Uterus (tissue), 4 donors: Measurements from ENCODE around the gene SVOP. TPM values are rescaled to one million over a fixed set of nuclear protein-coding genes. Genes with fewer than 3 reads are reported as not detected.
"Not testable (repeated sequence)": the region's sequence is repeated elsewhere in the genome, so short reads cannot be mapped to it uniquely, and the experiment has no call there.

ENCODE experiments used
- DNase-seq, 2 donors: peaks; one replicate each; pipeline ENCODE4 v3.0.0-alpha.2; 2019 to 2020
- H3K27ac ChIP-seq, 2 donors: fragments of 200-600 bp; sonication (generic); 1 replicate in 1 of 2; 2 replicates in 1 of 2; pipeline ENCODE4 v1.5.1; 2016 to 2018
- H3K27me3 ChIP-seq, 2 donors: fragments of 200-600 bp; sonication (generic); one replicate each; pipeline ENCODE4 v1.5.1; 2018 to 2019; ENCODE audit warnings: control low read depth in 1 of 2
- H3K36me3 ChIP-seq, 2 donors: fragments of 200-600 bp; sonication (generic); one replicate each; pipeline ENCODE4 v1.5.1; 2019; ENCODE audit warnings: control low read depth in 1 of 2
- H3K4me1 ChIP-seq, 2 donors: fragments of 200-600 bp; sonication (generic); one replicate each; pipeline ENCODE4 v1.5.1; 2018 to 2019; ENCODE audit warnings: control low read depth in 1 of 2
- H3K4me3 ChIP-seq, 2 donors: fragments of 200-600 bp; sonication (generic); 1 replicate in 1 of 2; 2 replicates in 1 of 2; pipeline ENCODE4 v1.5.1; 2018 to 2019; ENCODE audit warnings: mild to moderate bottlenecking in 1 of 2
- H3K9me3 ChIP-seq, 2 donors: fragments of 200-600 bp; sonication (generic); one replicate each; pipeline ENCODE4 v1.5.1; 2019; ENCODE audit warnings: control low read depth in 1 of 2
- POLR2A ChIP-seq, 2 donors: fragments of 450-650 bp; IDR thresholded peaks; one replicate each; pipeline ENCODE4 v1.6.1; 2016; ENCODE audit warnings: antibody characterized with exemption in 2 of 2, mild to moderate bottlenecking in 1 of 2, moderate library complexity in 1 of 2
- intact Hi-C: fragments of 100-400 bp; cut with DNase I; formaldehyde crosslinking; loops from one replicate; pipeline ENCODE4 v1.15.1; 2023; ENCODE audit warnings: low total_unique reads
- total RNA-seq, 4 donors: library from RNA; depleted of rRNA in 3 of 4; stranded (reverse); fragments of >200 nt in 3 of 4; gene quantifications; one replicate each; pipeline versions ENCODE4 v1.1.0 to v1.2.4, GENCODE V29; 2014 to 2023
- TF ChIP-seq, protein P1 (sequence below), 4 experiments: fragments of 200-600 bp in 2 of 4; fragments of 450-650 bp in 2 of 4; sonication (generic) in 2 of 4; IDR thresholded peaks; one replicate each; pipeline ENCODE4 v1.5.1; 2016 to 2019; ENCODE audit warnings: antibody characterized with exemption in 4 of 4, mild to moderate bottlenecking in 2 of 4, moderate library complexity in 1 of 4
- donor health status: DM: yes; HTN: yes; CAD: no.

SVOP gene
- total RNA-seq, 4 donors from 2014 or later: 0.14 TPM; not detected in 3

DNA sequence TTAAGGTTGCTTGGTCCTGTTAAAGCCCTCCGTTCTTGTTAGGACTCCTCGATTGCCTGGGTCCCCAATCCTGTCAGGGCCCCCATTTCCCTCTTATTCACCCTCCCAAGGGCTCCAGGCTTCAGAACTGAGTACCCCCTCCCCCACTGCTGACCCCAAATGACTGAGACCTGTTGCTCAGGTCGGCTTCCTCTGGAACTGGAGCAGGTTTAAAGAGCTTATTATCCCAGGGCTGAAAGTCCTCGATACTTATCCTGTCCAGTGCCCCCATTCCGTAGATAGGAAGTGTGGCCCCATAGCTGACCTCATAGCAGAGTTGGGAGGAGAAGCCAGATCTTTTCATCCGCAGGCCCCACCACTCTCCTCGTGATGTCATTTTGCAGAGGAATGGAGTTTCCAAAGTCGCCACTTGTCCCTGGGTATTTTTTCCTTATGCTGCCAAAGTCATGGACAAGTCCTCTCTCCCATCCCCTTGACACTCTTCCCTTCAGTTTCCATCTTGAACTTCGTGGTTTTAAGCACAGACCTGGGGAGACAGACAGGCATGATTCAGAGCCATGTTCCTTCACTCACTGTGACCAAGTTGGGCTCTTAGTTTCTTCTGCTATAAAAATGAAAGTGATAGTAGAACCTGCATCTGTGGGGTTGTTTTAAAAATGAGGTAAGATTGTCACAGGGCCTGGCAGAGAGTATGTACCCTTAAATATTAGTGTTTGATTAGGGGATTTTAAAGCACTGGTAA lies 32.7 kb upstream of the SVOP start:
- intact Hi-C loops: no loop called here
- no peak for DNase-seq
- no peaks in the 10 kb centered on the region for H3K9me3 ChIP-seq
- TF ChIP-seq, protein P1, sequence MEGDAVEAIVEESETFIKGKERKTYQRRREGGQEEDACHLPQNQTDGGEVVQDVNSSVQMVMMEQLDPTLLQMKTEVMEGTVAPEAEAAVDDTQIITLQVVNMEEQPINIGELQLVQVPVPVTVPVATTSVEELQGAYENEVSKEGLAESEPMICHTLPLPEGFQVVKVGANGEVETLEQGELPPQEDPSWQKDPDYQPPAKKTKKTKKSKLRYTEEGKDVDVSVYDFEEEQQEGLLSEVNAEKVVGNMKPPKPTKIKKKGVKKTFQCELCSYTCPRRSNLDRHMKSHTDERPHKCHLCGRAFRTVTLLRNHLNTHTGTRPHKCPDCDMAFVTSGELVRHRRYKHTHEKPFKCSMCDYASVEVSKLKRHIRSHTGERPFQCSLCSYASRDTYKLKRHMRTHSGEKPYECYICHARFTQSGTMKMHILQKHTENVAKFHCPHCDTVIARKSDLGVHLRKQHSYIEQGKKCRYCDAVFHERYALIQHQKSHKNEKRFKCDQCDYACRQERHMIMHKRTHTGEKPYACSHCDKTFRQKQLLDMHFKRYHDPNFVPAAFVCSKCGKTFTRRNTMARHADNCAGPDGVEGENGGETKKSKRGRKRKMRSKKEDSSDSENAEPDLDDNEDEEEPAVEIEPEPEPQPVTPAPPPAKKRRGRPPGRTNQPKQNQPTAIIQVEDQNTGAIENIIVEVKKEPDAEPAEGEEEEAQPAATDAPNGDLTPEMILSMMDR (IDR thresholded peaks at IDR 0.05): no peak
- TF ChIP-seq POLR2A (IDR thresholded peaks at IDR 0.05): no peak
- H3K27ac ChIP-seq: peak overlapping the region in 1 of 2 donors; percentile 79
- no peaks in the 10 kb centered on the region for H3K27me3 ChIP-seq
- no peaks in the 10 kb centered on the region for H3K36me3 ChIP-seq
- H3K4me3 ChIP-seq: peak overlapping the region; percentile 91 to 97
- H3K4me1 ChIP-seq: no peaks in the 10 kb centered on the region

DNA sequence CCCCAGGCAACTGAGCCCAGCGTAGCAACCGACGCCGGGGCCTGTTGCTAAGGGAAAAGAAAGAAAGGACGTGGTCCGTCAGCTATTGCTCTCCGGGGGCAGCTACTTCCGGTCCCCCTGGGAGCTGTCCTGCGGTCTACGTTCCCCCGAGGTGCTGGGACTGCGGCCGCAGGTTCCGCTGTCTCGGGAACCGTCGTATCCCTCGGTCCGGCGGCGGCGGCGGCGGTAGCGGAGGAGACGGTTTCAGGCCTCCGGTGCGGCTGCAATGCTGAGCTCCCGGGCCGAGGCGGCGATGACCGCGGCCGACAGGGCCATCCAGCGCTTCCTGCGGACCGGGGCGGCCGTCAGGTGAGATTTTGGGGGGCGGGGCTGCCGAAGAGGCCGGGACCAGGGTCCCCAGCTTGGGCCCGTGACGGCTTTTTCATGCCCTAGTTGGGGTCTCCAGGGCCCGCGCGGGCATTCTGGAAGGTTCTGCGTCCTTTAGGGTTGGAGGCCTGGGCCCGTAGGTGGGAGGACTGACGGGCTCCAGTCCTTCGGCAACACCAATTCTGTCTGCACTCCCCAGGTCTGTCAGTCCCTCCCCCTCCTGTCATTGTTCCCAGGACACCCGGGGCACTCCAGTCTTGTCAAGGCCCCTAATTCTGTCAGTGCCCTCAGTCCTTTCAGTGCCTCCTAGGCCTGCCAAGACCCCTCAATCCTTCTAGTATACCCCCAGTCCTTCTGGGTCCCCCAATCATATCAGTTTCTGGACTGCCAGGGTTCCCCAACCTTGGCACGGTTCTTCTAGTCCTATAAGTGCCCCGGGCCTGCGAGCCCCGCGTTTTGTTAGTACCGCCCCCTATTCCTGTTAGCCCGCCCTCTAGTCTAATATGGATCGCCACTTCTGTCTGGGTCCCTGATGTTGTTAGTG lies 31.8 kb upstream of the SVOP start, which contains the start of gene USP30:
USP30 (plus strand) TSS at position 163 of the 910 bp plus-strand sequence; CDS start at position 266, 103 bp downstream.
- no peaks in the 10 kb centered on the region for H3K9me3 ChIP-seq
- TF ChIP-seq POLR2A (IDR thresholded peaks at IDR 0.05): peak in 1 of 2 donors; percentile 41
- TF ChIP-seq, protein P1 (IDR thresholded peaks at IDR 0.05): peak in 2 of 4 experiments; percentile 34 to 37
- no peaks in the 10 kb centered on the region for H3K36me3 ChIP-seq
- intact Hi-C loops: no loop called here
- H3K27ac ChIP-seq: peak within 1 kb of the TSS; percentile 79 to 84
- H3K4me3 ChIP-seq: peak within 1 kb of the TSS; percentile 91 to 97
- no peaks in the 10 kb centered on the region for H3K27me3 ChIP-seq
- peak; percentile 80 to 83 for DNase-seq
- no peaks in the 10 kb centered on the region for H3K4me1 ChIP-seq

DNA sequence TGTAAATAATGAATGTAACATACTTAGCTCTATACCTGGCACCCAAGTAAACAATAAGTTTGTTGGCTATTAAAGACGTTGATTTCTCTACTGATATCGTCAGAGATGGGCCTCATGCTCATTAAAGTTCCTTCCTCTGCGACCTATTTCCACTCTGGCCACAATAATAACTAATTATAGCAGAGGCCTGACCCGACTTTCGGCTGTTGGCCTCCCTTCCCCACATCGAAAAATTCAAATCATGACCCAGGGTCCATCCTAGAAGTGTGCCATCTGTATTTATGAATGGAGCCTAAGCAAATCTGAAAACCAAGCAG lies 31.2 kb upstream of the SVOP start:
- H3K4me3 ChIP-seq: peak overlapping the region; percentile 91 to 97
- DNase-seq: no peak
- TF ChIP-seq, protein P1 (IDR thresholded peaks at IDR 0.05): no peak
- no peak for TF ChIP-seq POLR2A (IDR thresholded peaks at IDR 0.05)
- H3K36me3 ChIP-seq: no peaks in the 10 kb centered on the region
- intact Hi-C loops: no loop called here
- H3K9me3 ChIP-seq: no peaks in the 10 kb centered on the region
- peak overlapping the region; percentile 79 to 84 for H3K27ac ChIP-seq
- no peaks in the 10 kb centered on the region for H3K4me1 ChIP-seq
- H3K27me3 ChIP-seq: no peaks in the 10 kb centered on the region

DNA sequence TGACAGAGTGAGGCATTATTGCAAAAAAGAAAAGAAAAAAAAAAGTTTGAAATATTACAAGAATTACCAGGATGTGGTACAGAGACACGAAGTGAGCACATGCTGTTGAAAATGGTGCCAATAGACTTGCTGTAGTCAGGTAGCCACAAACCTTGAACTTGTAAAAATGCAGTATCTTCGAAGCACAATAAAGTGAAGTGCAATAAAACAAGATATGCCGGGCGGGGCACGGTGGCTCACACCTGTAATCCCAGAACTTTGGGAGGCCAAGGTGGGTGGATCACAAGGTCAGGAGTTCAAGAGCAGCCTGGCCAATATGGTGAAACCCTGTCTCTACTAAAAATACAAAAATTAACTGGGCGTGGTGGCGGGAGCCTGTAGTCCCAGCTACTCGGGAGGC lies 28.9 kb upstream of the SVOP start:
- H3K9me3 ChIP-seq, H3K27me3 ChIP-seq, H3K36me3 ChIP-seq, H3K4me3 ChIP-seq, H3K4me1 ChIP-seq, H3K27ac ChIP-seq, DNase-seq, intact Hi-C loops: not testable (repeated sequence)

DNA sequence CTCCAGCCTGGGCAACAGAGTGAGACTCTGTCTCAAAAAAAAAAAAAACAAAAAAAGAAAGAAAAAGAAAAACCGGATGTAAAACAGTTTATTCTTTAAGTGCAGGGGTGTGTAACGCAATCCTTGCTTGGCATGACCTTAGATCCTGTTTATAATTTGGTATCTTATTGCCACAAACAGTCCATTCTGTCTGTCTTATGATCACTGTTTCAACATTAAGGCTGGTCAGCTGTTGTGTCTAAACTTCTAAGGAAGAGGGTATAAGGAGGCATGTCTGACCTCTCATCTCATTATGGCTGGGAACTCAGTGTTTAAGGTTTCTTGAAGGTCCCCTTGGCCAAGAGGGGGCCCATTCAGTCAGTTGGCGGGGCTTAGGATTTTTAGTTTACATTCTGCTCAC lies 27.8 kb upstream of the SVOP start:
- H3K27me3 ChIP-seq, H3K27ac ChIP-seq, H3K36me3 ChIP-seq, DNase-seq, H3K4me1 ChIP-seq, intact Hi-C loops, H3K9me3 ChIP-seq, H3K4me3 ChIP-seq: not testable (repeated sequence)
